Nephron (organoid): ENCODE results near the gene LAMB4.
A peak's percentile ranks its signal among the peaks of the same experiment; 100 is the strongest.

Experiments used
- H3K27ac Mint-ChIP-seq, 3 experiments: 2 replicates each; pipeline ENCODE4 v1.8.0; 2020; ENCODE audit warnings: mixed read lengths in 3 of 3, mild to moderate bottlenecking in 2 of 3, moderate library complexity in 1 of 3
- H3K27me3 Mint-ChIP-seq: 2 replicates; pipeline ENCODE4 v1.8.0; 2021; ENCODE audit warnings: low read depth, mild to moderate bottlenecking, moderate library complexity, mixed read lengths
- H3K36me3 Mint-ChIP-seq: 2 replicates; pipeline ENCODE4 v1.8.0; 2020; ENCODE audit warnings: low read depth, mixed read lengths
- H3K4me1 Mint-ChIP-seq: 2 replicates; pipeline ENCODE4 v1.8.0; 2020; ENCODE audit warnings: mixed read lengths
- H3K4me3 Mint-ChIP-seq, 3 experiments: 2 replicates each; pipeline ENCODE4 v1.8.0; 2020; ENCODE audit warnings: mild to moderate bottlenecking in 3 of 3, mixed read lengths in 3 of 3, moderate library complexity in 2 of 3
- H3K9me3 Mint-ChIP-seq: 2 replicates; pipeline ENCODE4 v1.8.0; 2020; ENCODE audit warnings: mixed read lengths
- CTCF ChIP-seq, 3 experiments: fragments of 200-600 bp; sonication (generic); IDR thresholded peaks; one replicate each; pipeline ENCODE4 v1.5.0; 2021; ENCODE audit warnings: antibody characterized with exemption in 3 of 3; ENCODE audit not compliant: unreplicated experiment in 3 of 3

LAMB4 gene

DNA sequence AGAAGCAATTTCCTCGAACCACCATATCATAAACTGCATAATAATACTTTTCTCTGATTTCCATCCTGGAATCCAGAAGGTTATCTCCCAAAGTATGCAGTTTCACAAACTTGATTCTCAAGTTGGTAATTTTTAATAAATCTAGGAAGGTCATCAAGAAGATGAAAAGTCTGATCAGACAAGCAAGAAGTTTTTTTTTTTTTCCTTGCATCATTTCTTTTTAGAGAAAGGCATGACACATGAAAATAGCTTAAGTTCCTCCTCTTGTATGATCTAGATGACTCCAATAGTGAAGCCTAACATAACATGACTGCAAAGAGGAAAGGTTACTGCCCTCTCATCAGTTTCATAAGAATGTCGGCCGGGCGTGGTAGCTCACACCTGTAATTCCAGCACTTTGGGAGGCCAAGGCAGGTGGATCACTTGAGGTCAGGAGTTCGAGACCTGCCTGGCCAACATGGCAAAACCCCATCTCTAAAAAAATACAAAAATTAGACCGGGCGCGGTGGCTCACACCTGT is 149.4 kb downstream of the LAMB4 start:
- no peak for TF ChIP-seq CTCF (IDR thresholded peaks at IDR 0.05; ENCODE audit: unreplicated experiment in 3 of 3)
- Mint-ChIP-seq H3K36me3 (peaks cover 70% of the 10 kb centered on the region), H3K9me3 (no peaks in the 10 kb centered on the region), H3K27me3 (no peaks in the 10 kb centered on the region), H3K4me1 (peaks cover 25% of the 10 kb centered on the region), H3K4me3 (no peak overlapping the region), H3K27ac (peak overlapping the region in 1 of 3 experiments; percentile 37)

DNA sequence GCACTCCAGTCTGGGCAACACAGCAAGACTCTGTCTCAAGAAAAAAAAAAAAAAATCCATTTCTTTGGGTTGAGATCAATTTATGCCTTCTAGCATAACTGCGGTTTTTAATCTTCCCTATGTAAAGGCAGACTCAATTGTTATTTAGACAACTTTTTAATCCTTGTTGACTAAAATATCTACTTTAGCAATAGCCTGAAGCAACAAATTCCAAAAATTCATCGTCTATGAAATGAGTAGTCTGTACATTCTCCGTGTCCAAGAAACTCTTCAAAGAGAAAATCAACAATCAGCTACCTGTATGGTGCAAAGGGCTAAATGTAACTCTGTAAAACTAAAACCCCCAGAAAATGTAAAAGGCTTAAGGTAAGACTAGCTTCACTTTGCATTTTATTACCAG is 150.0 kb downstream of the LAMB4 start:
- Mint-ChIP-seq H3K9me3 (no peaks in the 10 kb centered on the region), H3K4me1 (peaks cover 28% of the 10 kb centered on the region), H3K36me3 (peaks cover 75% of the 10 kb centered on the region), H3K27me3 (no peaks in the 10 kb centered on the region), H3K27ac (peak overlapping the region in 2 of 3 experiments; percentile 37 to 56), H3K4me3 (no peak overlapping the region)
- TF ChIP-seq CTCF (IDR thresholded peaks at IDR 0.05; ENCODE audit: unreplicated experiment in 3 of 3) = no peak

DNA sequence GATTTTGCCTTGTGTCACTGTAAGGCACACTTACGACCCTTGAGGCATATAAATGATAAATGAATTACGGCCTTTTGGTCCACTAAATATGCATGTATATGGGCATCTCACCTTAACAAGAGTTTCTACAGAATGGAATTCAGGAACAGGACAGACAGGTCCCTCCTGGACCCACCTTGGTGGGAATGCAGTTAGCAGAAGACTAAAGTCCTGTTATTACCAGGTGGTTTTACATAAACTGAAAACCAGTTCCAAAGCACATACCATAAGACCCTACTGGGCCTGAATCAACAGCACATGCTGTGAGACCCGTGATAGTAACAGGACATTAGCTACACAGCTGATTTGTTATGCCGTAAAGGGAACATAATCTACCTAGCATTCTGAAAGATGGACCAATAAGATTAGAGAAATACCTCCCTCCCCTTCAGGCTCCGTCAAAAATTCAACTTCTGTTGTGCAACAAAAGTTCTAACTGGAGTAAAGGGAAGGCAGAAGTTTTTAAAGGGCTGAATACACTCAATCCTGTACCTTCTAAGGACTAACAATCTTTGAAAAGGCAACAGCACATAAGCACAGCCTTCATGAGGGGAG is 151.2 kb downstream of the LAMB4 start:
- no peak for TF ChIP-seq CTCF (IDR thresholded peaks at IDR 0.05; ENCODE audit: unreplicated experiment in 3 of 3)
- Mint-ChIP-seq H3K36me3 (peaks cover 76% of the 10 kb centered on the region), H3K4me1 (peaks cover 29% of the 10 kb centered on the region), H3K9me3 (no peaks in the 10 kb centered on the region), H3K4me3 (no peak overlapping the region), H3K27me3 (no peaks in the 10 kb centered on the region), H3K27ac (no peak overlapping the region)

DNA sequence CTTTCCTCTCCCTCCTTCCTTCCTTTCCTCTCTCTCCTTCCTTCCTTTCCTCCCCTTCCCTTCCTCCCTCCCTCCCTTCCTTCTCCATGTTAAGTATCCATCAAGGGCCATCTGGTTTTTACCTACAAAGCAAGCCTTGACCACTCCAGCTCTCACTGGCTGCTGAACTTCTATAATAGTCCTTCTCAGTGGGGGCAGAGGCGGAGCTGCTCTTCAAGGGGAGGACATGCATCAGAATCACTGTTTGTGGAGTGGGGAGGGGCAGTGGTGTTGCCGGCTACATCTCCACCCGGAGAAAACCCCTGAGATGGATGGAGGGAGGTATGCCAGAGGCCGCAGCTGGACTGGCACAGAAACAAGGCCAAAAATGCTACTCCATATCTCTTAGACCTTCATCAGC is 153.1 kb downstream of the LAMB4 start:
- H3K36me3 Mint-ChIP-seq = peaks cover 76% of the 10 kb centered on the region
- H3K4me3 Mint-ChIP-seq = no peak overlapping the region
- no peak overlapping the region for H3K27ac Mint-ChIP-seq

DNA sequence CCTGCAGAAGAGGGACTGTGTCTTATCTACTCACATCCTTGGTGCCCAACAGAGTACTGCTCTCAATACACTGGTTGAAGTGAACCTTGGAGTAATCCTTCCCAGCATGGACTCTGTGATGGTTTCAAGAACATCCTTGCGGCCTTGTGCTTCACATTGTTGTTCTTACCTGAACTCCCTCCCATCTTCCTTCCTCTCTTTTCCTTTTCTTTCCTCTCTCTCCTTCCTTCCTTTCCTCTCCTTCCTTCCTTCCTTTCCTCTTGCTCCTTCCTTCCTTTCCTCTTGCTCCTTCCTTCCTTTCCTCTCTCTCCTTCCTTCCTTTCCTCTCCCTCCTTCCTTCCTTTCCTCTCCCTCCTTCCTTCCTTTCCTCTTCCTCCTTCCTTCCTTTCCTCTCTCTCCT is 153.5 kb downstream of the LAMB4 start:
- Mint-ChIP-seq H3K27me3 (no peaks in the 10 kb centered on the region), H3K9me3 (no peaks in the 10 kb centered on the region), H3K4me1 (peaks cover 28% of the 10 kb centered on the region), H3K4me3 (no peak overlapping the region), H3K27ac (no peak overlapping the region), H3K36me3 (peaks cover 76% of the 10 kb centered on the region)
- no peak for TF ChIP-seq CTCF (IDR thresholded peaks at IDR 0.05; ENCODE audit: unreplicated experiment in 3 of 3)

More for the DNA sequence above, 153.1 kb downstream of the LAMB4 start:
- H3K9me3 Mint-ChIP-seq = no peaks in the 10 kb centered on the region
- peaks cover 28% of the 10 kb centered on the region for H3K4me1 Mint-ChIP-seq
- H3K27me3 Mint-ChIP-seq = no peaks in the 10 kb centered on the region
- TF ChIP-seq CTCF (IDR thresholded peaks at IDR 0.05; ENCODE audit: unreplicated experiment in 3 of 3) = no peak

DNA sequence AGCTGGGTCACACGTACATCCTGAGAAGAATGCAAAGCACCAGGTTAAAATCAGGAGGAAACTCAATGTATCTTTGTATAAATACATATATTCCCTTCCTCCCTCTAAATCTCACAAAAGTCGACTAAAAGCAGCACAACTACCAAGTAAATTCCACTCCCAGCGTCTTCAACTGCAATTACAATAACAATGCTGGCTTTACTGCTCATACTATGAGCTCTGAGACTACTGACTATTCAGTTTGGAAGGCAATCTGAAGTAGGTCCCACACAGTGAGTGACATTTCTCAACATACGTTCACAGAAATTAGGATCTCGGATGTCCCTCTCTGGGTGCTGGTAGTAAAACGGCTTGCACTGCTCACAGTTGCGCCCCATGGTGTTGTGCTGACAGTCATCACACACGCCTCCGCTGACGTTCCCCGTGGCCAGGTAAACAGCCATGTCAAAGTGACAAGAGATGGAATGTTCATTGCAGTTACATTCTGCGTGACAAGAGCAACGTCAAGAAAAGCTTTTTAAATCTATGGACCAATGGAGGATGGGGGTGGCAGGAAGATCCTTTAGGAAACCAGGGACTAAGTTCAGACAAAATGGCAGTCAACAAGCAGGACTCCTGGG is 154.7 kb downstream of the LAMB4 start:
- H3K27me3 Mint-ChIP-seq = no peaks in the 10 kb centered on the region
- no peaks in the 10 kb centered on the region for H3K9me3 Mint-ChIP-seq
- H3K4me1 Mint-ChIP-seq = peaks cover 29% of the 10 kb centered on the region
- H3K4me3 Mint-ChIP-seq = no peak overlapping the region
- H3K36me3 Mint-ChIP-seq = peaks cover 79% of the 10 kb centered on the region
- H3K27ac Mint-ChIP-seq = no peak overlapping the region
- no peak for TF ChIP-seq CTCF (IDR thresholded peaks at IDR 0.05; ENCODE audit: unreplicated experiment in 3 of 3)
